GM23338 (cell line): ENCODE data around the gene RBPMS2. TPM values are rescaled to one million over a fixed set of nuclear protein-coding genes. Genes with fewer than 3 reads are reported as not detected.

ENCODE experiments used
- ATAC-seq: fragments of 200-7000 bp; cut with Tn5 transposase; 3 replicates; pipeline ENCODE4 v1.9.1; 2020
- DNase-seq: peaks from one replicate; pipeline ENCODE4 v3.0.0-alpha.2; 2015; ENCODE audit warnings: low spot score
- H2AFZ ChIP-seq: fragments of 200-600 bp; sonication (generic); 2 replicates; pipeline ENCODE4 v1.8.0; 2016; ENCODE audit warnings: antibody characterized with exemption, mild to moderate bottlenecking, moderate library complexity
- H3F3A ChIP-seq: fragments of 200-600 bp; sonication (generic); replicated peaks from 2 replicates; pipeline ENCODE4 v1.8.0; 2017; ENCODE audit warnings: antibody characterized with exemption, mixed run types, low read depth
- H3K27ac ChIP-seq: fragments of 200-600 bp; sonication (generic); 2 replicates; pipeline ENCODE4 v1.6.1; 2016; ENCODE audit warnings: low read depth
- H3K27me3 ChIP-seq: fragments of 200-600 bp; sonication (generic); 2 replicates; pipeline ENCODE4 v1.8.0; 2016; ENCODE audit warnings: mild to moderate bottlenecking, mixed run types, moderate library complexity; ENCODE audit not compliant: insufficient read depth
- H3K36me3 ChIP-seq: fragments of 200-600 bp; sonication (generic); 2 replicates; pipeline ENCODE4 v1.8.0; 2016; ENCODE audit warnings: mild to moderate bottlenecking; ENCODE audit not compliant: insufficient read depth
- H3K4me1 ChIP-seq: fragments of 200-600 bp; sonication (generic); 2 replicates; pipeline ENCODE4 v1.8.0; 2016; ENCODE audit warnings: mild to moderate bottlenecking, moderate library complexity; ENCODE audit not compliant: insufficient read depth
- H3K4me2 ChIP-seq: fragments of 200-600 bp; sonication (generic); 2 replicates; pipeline ENCODE4 v1.7.1; 2017; ENCODE audit warnings: mixed run types
- H3K4me3 ChIP-seq: fragments of 200-600 bp; sonication (generic); 2 replicates; pipeline ENCODE4 v1.6.1; 2016; ENCODE audit warnings: mixed run types
- H3K79me2 ChIP-seq: fragments of 200-600 bp; sonication (generic); replicated peaks from 2 replicates; pipeline ENCODE4 v1.8.0; 2017; ENCODE audit warnings: mild to moderate bottlenecking; ENCODE audit not compliant: insufficient read depth
- H3K9me2 ChIP-seq: fragments of 200-600 bp; sonication (generic); 2 replicates; pipeline ENCODE4 v1.8.0; 2017; ENCODE audit not compliant: insufficient read depth
- H4K20me1 ChIP-seq: fragments of 200-600 bp; sonication (generic); replicated peaks from 2 replicates; pipeline ENCODE4 v1.8.0; 2017; ENCODE audit warnings: mild to moderate bottlenecking; ENCODE audit not compliant: insufficient read depth
- H3K27ac Mint-ChIP-seq: 2 replicates; pipeline ENCODE4 v1.8.0; 2020; ENCODE audit warnings: inconsistent platforms, mild to moderate bottlenecking, moderate library complexity, mixed read lengths
- H3K27me3 Mint-ChIP-seq: 3 replicates; pipeline ENCODE4 v1.8.0; 2022; ENCODE audit warnings: low read depth, mild to moderate bottlenecking, moderate library complexity, mixed read lengths, inconsistent platforms; ENCODE audit not compliant: insufficient read depth, poor library complexity
- H3K36me3 Mint-ChIP-seq: 3 replicates; pipeline ENCODE4 v1.8.0; 2021; ENCODE audit warnings: low read depth, mild to moderate bottlenecking, inconsistent platforms, moderate library complexity, mixed read lengths
- H3K4me1 Mint-ChIP-seq: 3 replicates; pipeline ENCODE4 v1.8.0; 2020; ENCODE audit warnings: mild to moderate bottlenecking, inconsistent platforms, mixed read lengths
- H3K4me3 Mint-ChIP-seq: 3 replicates; pipeline ENCODE4 v1.8.0; 2021; ENCODE audit warnings: moderate library complexity, mild to moderate bottlenecking, inconsistent platforms, mixed read lengths
- H3K9me3 Mint-ChIP-seq: 3 replicates; pipeline ENCODE4 v1.8.0; 2020; ENCODE audit warnings: moderate library complexity, mild to moderate bottlenecking, inconsistent platforms, mixed read lengths
- CREB1 ChIP-seq: fragments of 250-450 bp; sonication (Bioruptor Pico); IDR thresholded peaks from 2 replicates; pipeline ENCODE4 v1.5.0; 2020; ENCODE audit warnings: low read depth, mild to moderate bottlenecking, moderate library complexity
- EZH2 ChIP-seq: fragments of 200-600 bp; sonication (generic); IDR thresholded peaks from one replicate; pipeline ENCODE4 v1.8.0; 2017; ENCODE audit warnings: antibody characterized with exemption, mild to moderate bottlenecking, low read depth; ENCODE audit not compliant: unreplicated experiment
- JUNB ChIP-seq: IDR thresholded peaks from one replicate; pipeline ENCODE4 v1.6.1; 2016; ENCODE audit warnings: antibody characterized with exemption; ENCODE audit not compliant: unreplicated experiment
- NANOG ChIP-seq: IDR thresholded peaks from 2 replicates; pipeline ENCODE4 v1.6.1; 2016; ENCODE audit warnings: antibody characterized with exemption, borderline replicate concordance
- POLR2AphosphoS5 ChIP-seq: IDR thresholded peaks from 2 replicates; pipeline ENCODE4 v1.6.1; 2016; ENCODE audit warnings: antibody characterized with exemption, low read depth
- STAT1 ChIP-seq: IDR thresholded peaks from one replicate; pipeline ENCODE4 v1.6.1; 2016; ENCODE audit warnings: antibody characterized with exemption; ENCODE audit not compliant: unreplicated experiment
- ZNF114 ChIP-seq: fragments of 250-450 bp; sonication (Bioruptor Pico); IDR thresholded peaks from 2 replicates; pipeline ENCODE4 v1.5.0; 2020; ENCODE audit warnings: mild to moderate bottlenecking, moderate library complexity
- ZNF331 ChIP-seq: fragments of 250-450 bp; sonication (Bioruptor Pico); IDR thresholded peaks from 2 replicates; pipeline ENCODE4 v1.5.0; 2020; ENCODE audit warnings: low read depth, mild to moderate bottlenecking, moderate library complexity
- polyA plus RNA-seq: library from polyadenylated mRNA; unstranded; fragments of >200 nt; fragmentation: Nextera tagmentation; extraction: Ambion mirVana; gene quantifications from 2 replicates; pipeline ENCODE4 v1.2.1, GENCODE V29; 2016
- total RNA-seq: library from RNA; depleted of rRNA; stranded (reverse); fragments of >200 nt; shearing (Covaris generic); gene quantifications from 2 replicates; pipeline ENCODE4 v1.2.3, GENCODE V29; 2014
- TF ChIP-seq, protein P1 (sequence below), 2 experiments: fragments of 200-600 bp in 1 of 2; sonication (generic) in 1 of 2; conservative IDR thresholded peaks; 2 replicates each; pipeline versions ENCODE4 v1.5.1 to v1.6.1; 2016 to 2017; ENCODE audit warnings: antibody characterized with exemption in 2 of 2, low read depth in 2 of 2, mild to moderate bottlenecking in 2 of 2, moderate library complexity in 1 of 2
- TF ChIP-seq, protein P2 (sequence below): IDR thresholded peaks from 2 replicates; pipeline ENCODE4 v1.6.1; 2016; ENCODE audit warnings: antibody characterized with exemption
- TF ChIP-seq, protein P3 (sequence below): IDR thresholded peaks from one replicate; pipeline ENCODE4 v1.6.1; 2018; ENCODE audit warnings: antibody characterized with exemption; ENCODE audit not compliant: unreplicated experiment

The RBPMS2 gene
- total and polyA plus RNA-seq, 2 experiments from 2014 or later: 53.3 to 171 TPM

DNA sequence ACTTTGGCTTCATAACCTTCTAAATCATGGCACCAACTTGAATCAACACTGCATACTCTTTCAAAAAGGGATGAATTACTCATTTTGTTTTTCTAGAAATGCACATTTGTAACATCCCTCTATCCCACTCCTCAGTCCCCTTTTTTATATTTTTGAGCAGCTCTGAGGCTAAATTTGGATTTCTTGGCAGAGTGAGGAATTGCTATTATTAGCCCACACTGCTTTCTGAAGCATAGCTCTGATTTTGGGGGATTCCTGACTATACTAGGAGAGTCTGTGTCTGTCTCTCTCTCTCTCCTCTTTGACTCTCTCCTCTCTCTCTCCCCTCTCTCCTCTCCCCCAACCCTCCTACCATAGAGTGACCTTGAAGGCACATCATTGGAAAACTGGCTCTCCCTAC, 76.6 kb downstream of the RBPMS2 start (continued):
- no peak for TF ChIP-seq POLR2AphosphoS5
- TF ChIP-seq, protein P1, sequence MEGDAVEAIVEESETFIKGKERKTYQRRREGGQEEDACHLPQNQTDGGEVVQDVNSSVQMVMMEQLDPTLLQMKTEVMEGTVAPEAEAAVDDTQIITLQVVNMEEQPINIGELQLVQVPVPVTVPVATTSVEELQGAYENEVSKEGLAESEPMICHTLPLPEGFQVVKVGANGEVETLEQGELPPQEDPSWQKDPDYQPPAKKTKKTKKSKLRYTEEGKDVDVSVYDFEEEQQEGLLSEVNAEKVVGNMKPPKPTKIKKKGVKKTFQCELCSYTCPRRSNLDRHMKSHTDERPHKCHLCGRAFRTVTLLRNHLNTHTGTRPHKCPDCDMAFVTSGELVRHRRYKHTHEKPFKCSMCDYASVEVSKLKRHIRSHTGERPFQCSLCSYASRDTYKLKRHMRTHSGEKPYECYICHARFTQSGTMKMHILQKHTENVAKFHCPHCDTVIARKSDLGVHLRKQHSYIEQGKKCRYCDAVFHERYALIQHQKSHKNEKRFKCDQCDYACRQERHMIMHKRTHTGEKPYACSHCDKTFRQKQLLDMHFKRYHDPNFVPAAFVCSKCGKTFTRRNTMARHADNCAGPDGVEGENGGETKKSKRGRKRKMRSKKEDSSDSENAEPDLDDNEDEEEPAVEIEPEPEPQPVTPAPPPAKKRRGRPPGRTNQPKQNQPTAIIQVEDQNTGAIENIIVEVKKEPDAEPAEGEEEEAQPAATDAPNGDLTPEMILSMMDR (conservative IDR thresholded peaks at IDR 0.05; ENCODE audit: low read depth in 2 of 2): no peak
- TF ChIP-seq, protein P2, sequence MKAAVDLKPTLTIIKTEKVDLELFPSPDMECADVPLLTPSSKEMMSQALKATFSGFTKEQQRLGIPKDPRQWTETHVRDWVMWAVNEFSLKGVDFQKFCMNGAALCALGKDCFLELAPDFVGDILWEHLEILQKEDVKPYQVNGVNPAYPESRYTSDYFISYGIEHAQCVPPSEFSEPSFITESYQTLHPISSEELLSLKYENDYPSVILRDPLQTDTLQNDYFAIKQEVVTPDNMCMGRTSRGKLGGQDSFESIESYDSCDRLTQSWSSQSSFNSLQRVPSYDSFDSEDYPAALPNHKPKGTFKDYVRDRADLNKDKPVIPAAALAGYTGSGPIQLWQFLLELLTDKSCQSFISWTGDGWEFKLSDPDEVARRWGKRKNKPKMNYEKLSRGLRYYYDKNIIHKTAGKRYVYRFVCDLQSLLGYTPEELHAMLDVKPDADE: no peak
- TF ChIP-seq ZNF331 (CRISPR knock-in tag): no peak

DNA sequence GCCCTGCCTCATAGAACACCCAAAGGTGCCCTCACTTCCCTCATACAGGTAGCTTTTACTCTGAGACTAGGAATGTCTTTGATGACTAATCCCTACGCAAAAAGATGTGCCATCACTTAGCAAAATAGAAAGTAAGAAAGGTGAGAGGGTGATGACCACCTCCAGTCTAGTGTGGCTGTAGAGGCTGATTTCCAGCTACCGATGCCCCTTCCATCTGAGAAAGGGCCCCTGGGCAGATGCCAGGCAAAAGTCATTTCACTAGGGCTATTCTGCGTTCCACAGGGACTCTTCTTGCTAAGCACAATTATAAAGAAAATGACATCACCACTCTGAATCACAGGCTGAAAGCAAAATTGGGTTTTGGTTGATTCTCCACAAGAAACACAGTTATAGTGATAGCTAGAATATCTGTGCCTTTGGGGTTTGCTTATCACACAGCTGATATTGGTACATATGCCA, 77.4 kb downstream of the RBPMS2 start:
- Histone ChIP-seq H3K79me2 (peaks cover 95% of the 10 kb centered on the region), H3K4me1 (peaks cover 48% of the 10 kb centered on the region), H3F3A (peaks cover 50% of the 10 kb centered on the region), H2AFZ (no peak overlapping the region), H3K9me2 (no peaks in the 10 kb centered on the region), H3K4me3 (peak overlapping the region; percentile 74; the same call in 1 of the 2 replicates), H3K4me2 (peak overlapping the region; percentile 94), H4K20me1 (peaks cover 63% of the 10 kb centered on the region), H3K36me3 (peaks cover 31% of the 10 kb centered on the region), H3K27ac (peak overlapping the region; percentile 33; the same call in 1 of the 2 replicates), H3K27me3 (no peaks in the 10 kb centered on the region)
- peaks cover 84% of the 10 kb centered on the region for H3K36me3 Mint-ChIP-seq
- H3K9me3 Mint-ChIP-seq: no peaks in the 10 kb centered on the region
- DNase-seq (no peak), ATAC-seq (no peak)
- peak overlapping the region; percentile 77 for H3K4me3 Mint-ChIP-seq
- peaks cover 71% of the 10 kb centered on the region for H3K4me1 Mint-ChIP-seq
- peak overlapping the region; percentile 100; the same call in 1 of the 2 replicates for H3K27ac Mint-ChIP-seq
- H3K27me3 Mint-ChIP-seq: peaks cover 13% of the 10 kb centered on the region
- no peak for TF ChIP-seq CREB1 (CRISPR knock-in tag)
- TF ChIP-seq NANOG: no peak
- TF ChIP-seq, protein P3, sequence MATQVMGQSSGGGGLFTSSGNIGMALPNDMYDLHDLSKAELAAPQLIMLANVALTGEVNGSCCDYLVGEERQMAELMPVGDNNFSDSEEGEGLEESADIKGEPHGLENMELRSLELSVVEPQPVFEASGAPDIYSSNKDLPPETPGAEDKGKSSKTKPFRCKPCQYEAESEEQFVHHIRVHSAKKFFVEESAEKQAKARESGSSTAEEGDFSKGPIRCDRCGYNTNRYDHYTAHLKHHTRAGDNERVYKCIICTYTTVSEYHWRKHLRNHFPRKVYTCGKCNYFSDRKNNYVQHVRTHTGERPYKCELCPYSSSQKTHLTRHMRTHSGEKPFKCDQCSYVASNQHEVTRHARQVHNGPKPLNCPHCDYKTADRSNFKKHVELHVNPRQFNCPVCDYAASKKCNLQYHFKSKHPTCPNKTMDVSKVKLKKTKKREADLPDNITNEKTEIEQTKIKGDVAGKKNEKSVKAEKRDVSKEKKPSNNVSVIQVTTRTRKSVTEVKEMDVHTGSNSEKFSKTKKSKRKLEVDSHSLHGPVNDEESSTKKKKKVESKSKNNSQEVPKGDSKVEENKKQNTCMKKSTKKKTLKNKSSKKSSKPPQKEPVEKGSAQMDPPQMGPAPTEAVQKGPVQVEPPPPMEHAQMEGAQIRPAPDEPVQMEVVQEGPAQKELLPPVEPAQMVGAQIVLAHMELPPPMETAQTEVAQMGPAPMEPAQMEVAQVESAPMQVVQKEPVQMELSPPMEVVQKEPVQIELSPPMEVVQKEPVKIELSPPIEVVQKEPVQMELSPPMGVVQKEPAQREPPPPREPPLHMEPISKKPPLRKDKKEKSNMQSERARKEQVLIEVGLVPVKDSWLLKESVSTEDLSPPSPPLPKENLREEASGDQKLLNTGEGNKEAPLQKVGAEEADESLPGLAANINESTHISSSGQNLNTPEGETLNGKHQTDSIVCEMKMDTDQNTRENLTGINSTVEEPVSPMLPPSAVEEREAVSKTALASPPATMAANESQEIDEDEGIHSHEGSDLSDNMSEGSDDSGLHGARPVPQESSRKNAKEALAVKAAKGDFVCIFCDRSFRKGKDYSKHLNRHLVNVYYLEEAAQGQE: no peak
- TF ChIP-seq, protein P2: no peak
- TF ChIP-seq EZH2: no peak
- no peak for TF ChIP-seq POLR2AphosphoS5
- TF ChIP-seq ZNF114 (CRISPR knock-in tag): no peak
- TF ChIP-seq JUNB: no peak
- no peak for TF ChIP-seq STAT1
- TF ChIP-seq ZNF331 (CRISPR knock-in tag): no peak
- TF ChIP-seq, protein P1 (conservative IDR thresholded peaks at IDR 0.05; ENCODE audit: low read depth in 2 of 2): no peak
